ENCODE results near the gene SDK2. TPM values are rescaled to one million over a fixed set of nuclear protein-coding genes. Genes with fewer than 3 reads are reported as not detected.

Gene SDK2
- total and polyA plus RNA-seq, 2 experiments from 2014 or later, result 0.59 to 1.2 TPM

DNA sequence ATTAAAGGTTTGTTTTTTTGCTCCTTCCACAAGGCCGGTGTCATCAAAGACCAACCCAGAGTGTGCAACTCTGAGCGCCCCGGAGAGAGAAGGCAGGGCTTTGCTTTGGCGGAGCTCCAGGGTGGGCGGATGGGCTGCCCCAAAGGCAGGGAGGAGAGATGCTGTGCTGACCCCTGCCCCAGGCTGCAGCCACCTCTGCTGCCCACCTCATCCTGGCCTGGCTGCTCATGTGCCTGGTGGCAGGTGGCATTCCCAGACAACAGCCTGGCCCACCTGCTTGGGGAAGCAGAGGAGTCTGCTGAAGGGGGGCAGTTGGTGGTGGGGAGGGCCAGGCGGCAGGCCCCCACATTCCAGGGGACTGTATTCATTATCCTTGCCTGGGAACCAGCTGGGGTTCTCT is 122.1 kb downstream of the SDK2 start:
- H3K4me3 ChIP-seq, result no peak overlapping the region
- H3K4me2 ChIP-seq, result no peak overlapping the region
- no peaks in the 10 kb centered on the region for H3K4me1 ChIP-seq (ENCODE audit: insufficient read depth)
- DNase-seq (ENCODE audit: low spot score), result no peak
- H3K9me2 ChIP-seq (replicated peaks; ENCODE audit: insufficient read depth), result no peaks in the 10 kb centered on the region
- H3K27ac ChIP-seq, result no peak overlapping the region
- H3K79me2 ChIP-seq, result no peaks in the 10 kb centered on the region
- H4K20me1 ChIP-seq (ENCODE audit: insufficient read depth, poor library complexity, severe bottlenecking), result no peaks in the 10 kb centered on the region
- TF ChIP-seq EZH2 (IDR thresholded peaks at IDR 0.05; ENCODE audit: borderline replicate concordance), result no peak
- TF ChIP-seq, protein P1, sequence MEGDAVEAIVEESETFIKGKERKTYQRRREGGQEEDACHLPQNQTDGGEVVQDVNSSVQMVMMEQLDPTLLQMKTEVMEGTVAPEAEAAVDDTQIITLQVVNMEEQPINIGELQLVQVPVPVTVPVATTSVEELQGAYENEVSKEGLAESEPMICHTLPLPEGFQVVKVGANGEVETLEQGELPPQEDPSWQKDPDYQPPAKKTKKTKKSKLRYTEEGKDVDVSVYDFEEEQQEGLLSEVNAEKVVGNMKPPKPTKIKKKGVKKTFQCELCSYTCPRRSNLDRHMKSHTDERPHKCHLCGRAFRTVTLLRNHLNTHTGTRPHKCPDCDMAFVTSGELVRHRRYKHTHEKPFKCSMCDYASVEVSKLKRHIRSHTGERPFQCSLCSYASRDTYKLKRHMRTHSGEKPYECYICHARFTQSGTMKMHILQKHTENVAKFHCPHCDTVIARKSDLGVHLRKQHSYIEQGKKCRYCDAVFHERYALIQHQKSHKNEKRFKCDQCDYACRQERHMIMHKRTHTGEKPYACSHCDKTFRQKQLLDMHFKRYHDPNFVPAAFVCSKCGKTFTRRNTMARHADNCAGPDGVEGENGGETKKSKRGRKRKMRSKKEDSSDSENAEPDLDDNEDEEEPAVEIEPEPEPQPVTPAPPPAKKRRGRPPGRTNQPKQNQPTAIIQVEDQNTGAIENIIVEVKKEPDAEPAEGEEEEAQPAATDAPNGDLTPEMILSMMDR (IDR thresholded peaks at IDR 0.05; ENCODE audit: poor library complexity), result no peak
- no peak for TF ChIP-seq EZH2phosphoT487 (IDR thresholded peaks at IDR 0.05; ENCODE audit: low read depth, severe bottlenecking, unreplicated experiment)
- H3K36me3 ChIP-seq (replicated peaks; ENCODE audit: insufficient read depth, low read depth), result no peaks in the 10 kb centered on the region
- H3K9me3 ChIP-seq (ENCODE audit: low read depth), result no peaks in the 10 kb centered on the region
- no peaks in the 10 kb centered on the region for H3K27me3 ChIP-seq
- no peak overlapping the region for H2AFZ ChIP-seq
- WGBS (ENCODE audit: low lambda C conversion rate, missing lambda C conversion rate), result 100% methylated on average over 5 of the region's 6 CpGs

DNA sequence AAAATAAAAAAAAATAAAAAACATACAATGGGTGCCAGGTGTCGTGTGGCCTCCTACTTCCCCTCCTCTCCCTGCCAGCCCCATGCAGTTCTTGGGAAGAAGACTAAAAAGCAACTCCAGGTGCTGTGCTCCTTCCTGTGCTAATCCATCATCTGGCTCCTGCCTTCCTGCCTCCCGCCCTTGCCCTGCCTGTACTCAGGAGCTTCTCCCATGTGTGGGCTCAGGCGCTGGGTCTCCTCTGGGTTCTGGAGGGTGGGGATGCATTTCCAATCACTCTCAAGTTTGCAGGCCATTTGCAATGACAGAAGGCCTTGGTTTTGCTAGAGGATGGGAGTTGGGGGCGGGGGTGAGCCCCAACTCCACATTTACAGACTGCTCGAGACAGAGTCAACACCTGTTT is 122.9 kb downstream of the SDK2 start:
- H3K9me2 ChIP-seq (replicated peaks; ENCODE audit: insufficient read depth), result no peaks in the 10 kb centered on the region
- TF ChIP-seq EZH2phosphoT487 (IDR thresholded peaks at IDR 0.05; ENCODE audit: low read depth, severe bottlenecking, unreplicated experiment), result no peak
- no peak for TF ChIP-seq EZH2 (IDR thresholded peaks at IDR 0.05; ENCODE audit: borderline replicate concordance)
- no peak for DNase-seq (ENCODE audit: low spot score)
- no peak overlapping the region for H3K27ac ChIP-seq
- no peaks in the 10 kb centered on the region for H3K27me3 ChIP-seq
- H3K36me3 ChIP-seq (replicated peaks; ENCODE audit: insufficient read depth, low read depth), result no peaks in the 10 kb centered on the region
- no peaks in the 10 kb centered on the region for H3K79me2 ChIP-seq
- no peak overlapping the region for H3K4me2 ChIP-seq
- 92% methylated on average over 5 of the region's 5 CpGs for WGBS (ENCODE audit: low lambda C conversion rate, missing lambda C conversion rate)
- H4K20me1 ChIP-seq (ENCODE audit: insufficient read depth, poor library complexity, severe bottlenecking), result no peaks in the 10 kb centered on the region
- H3K9me3 ChIP-seq (ENCODE audit: low read depth), result no peaks in the 10 kb centered on the region
- no peak overlapping the region for H2AFZ ChIP-seq
- no peak overlapping the region for H3K4me3 ChIP-seq
- H3K4me1 ChIP-seq (ENCODE audit: insufficient read depth), result no peaks in the 10 kb centered on the region

- Histone ChIP-seq H3K27ac (no peak overlapping the region), H2AFZ (no peak overlapping the region), H3K36me3 (replicated peaks; ENCODE audit: insufficient read depth, low read depth) (no peaks in the 10 kb centered on the region), H4K20me1 (ENCODE audit: insufficient read depth, poor library complexity, severe bottlenecking) (no peaks in the 10 kb centered on the region), H3K79me2 (no peaks in the 10 kb centered on the region), H3K4me1 (ENCODE audit: insufficient read depth) (no peaks in the 10 kb centered on the region), H3K27me3 (no peaks in the 10 kb centered on the region), H3K4me2 (no peak overlapping the region), H3K4me3 (no peak overlapping the region), H3K9me3 (ENCODE audit: low read depth) (no peaks in the 10 kb centered on the region), H3K9me2 (replicated peaks; ENCODE audit: insufficient read depth) (no peaks in the 10 kb centered on the region)
- DNase-seq (ENCODE audit: low spot score), result no peak
- TF ChIP-seq EZH2phosphoT487 (IDR thresholded peaks at IDR 0.05; ENCODE audit: low read depth, severe bottlenecking, unreplicated experiment), result no peak
- TF ChIP-seq EZH2 (IDR thresholded peaks at IDR 0.05; ENCODE audit: borderline replicate concordance), result no peak
- TF ChIP-seq, protein P1 (IDR thresholded peaks at IDR 0.05; ENCODE audit: poor library complexity), result no peak
- WGBS (ENCODE audit: low lambda C conversion rate, missing lambda C conversion rate), result 91% methylated on average over 7 of the region's 7 CpGs
These were observed 123.9 kb downstream of the SDK2 start for GRCh38 chr17:73520369-73520761.

DNA sequence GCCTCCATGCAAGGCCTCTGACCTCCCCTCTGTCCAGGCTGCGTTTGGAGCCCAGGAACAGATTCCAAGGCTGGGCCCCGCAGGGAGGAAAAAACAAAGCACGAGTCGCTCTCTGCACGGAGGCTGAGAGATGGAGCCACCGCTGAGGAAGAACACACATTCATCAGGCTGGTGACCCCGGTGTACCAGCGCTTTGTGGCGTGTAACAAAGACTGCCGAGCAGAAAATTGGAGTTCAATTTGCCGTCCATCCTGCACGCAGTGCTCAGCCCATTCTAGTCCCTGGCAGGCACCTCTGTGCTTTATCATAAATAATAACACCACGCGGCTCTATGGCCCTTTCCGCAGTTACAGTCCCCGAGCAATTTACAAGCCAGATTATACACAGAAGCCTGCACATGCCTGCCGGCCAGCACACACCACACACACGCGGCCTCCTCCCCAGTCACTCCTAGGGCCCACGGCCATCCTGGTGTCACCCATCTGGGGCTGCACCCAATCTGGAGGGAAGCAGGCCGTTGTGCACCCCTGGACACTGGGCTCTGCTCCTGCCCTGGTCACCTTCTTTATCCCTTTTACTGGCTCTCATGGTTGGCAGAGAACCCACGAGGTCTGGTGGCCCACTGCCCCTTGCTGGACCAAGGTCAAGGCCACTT is 124.4 kb downstream of the SDK2 start:
- TF ChIP-seq, protein P1 (IDR thresholded peaks at IDR 0.05; ENCODE audit: poor library complexity), result no peak
- no peak for TF ChIP-seq EZH2phosphoT487 (IDR thresholded peaks at IDR 0.05; ENCODE audit: low read depth, severe bottlenecking, unreplicated experiment)
- no peak for TF ChIP-seq EZH2 (IDR thresholded peaks at IDR 0.05; ENCODE audit: borderline replicate concordance)
- H3K27ac ChIP-seq, result no peak overlapping the region
- no peaks in the 10 kb centered on the region for H3K27me3 ChIP-seq
- no peak for DNase-seq (ENCODE audit: low spot score)
- no peaks in the 10 kb centered on the region for H3K36me3 ChIP-seq (replicated peaks; ENCODE audit: insufficient read depth, low read depth)
- no peaks in the 10 kb centered on the region for H3K4me1 ChIP-seq (ENCODE audit: insufficient read depth)
- no peak overlapping the region for H3K4me2 ChIP-seq
- no peaks in the 10 kb centered on the region for H3K79me2 ChIP-seq
- no peak overlapping the region for H2AFZ ChIP-seq
- no peak overlapping the region for H3K4me3 ChIP-seq
- H3K9me2 ChIP-seq (replicated peaks; ENCODE audit: insufficient read depth), result no peaks in the 10 kb centered on the region
- 82% methylated on average over 22 of the region's 22 CpGs for WGBS (ENCODE audit: low lambda C conversion rate, missing lambda C conversion rate)
- no peaks in the 10 kb centered on the region for H3K9me3 ChIP-seq (ENCODE audit: low read depth)
- no peaks in the 10 kb centered on the region for H4K20me1 ChIP-seq (ENCODE audit: insufficient read depth, poor library complexity, severe bottlenecking)

Data from hepatocyte (in vitro differentiated cells).